Right lobe of liver (tissue), 6 donors: ENCODE data around the gene GATAD1. TPM values are rescaled to one million over a fixed set of nuclear protein-coding genes. Genes with fewer than 3 reads are reported as not detected.
"Not testable (repeated sequence)": the region's sequence is repeated elsewhere in the genome, so short reads cannot be mapped to it uniquely, and the experiment has no call there.

Source experiments
- ATAC-seq, 4 donors: fragments of 200-7000 bp; cut with Tn5 transposase; one replicate each; pipeline ENCODE4 v1.9.1; 2020; ENCODE audit warnings: mild to moderate bottlenecking in 4 of 4, moderate library complexity in 4 of 4
- DNase-seq, 3 donors: peaks; one replicate each; pipeline ENCODE4 v3.0.0-alpha.2; 2020
- H3K27ac ChIP-seq, 3 donors: fragments of 200-600 bp; one replicate each; pipeline ENCODE4 v1.8.0; 2022
- H3K27me3 ChIP-seq, 2 donors: fragments of 200-600 bp; one replicate each; pipeline ENCODE4 v1.8.0; 2022
- H3K36me3 ChIP-seq, 4 donors: fragments of 200-600 bp; sonication (generic) in 1 of 4; one replicate each; pipeline versions ENCODE4 v1.5.1 to v1.8.0; 2017 to 2022; ENCODE audit warnings: control low read depth in 1 of 4
- H3K4me1 ChIP-seq, 4 donors: fragments of 200-600 bp; sonication (generic) in 1 of 4; one replicate each; pipeline versions ENCODE4 v1.5.1 to v1.8.0; 2017 to 2022; ENCODE audit warnings: control low read depth in 1 of 4
- H3K4me3 ChIP-seq, 3 donors: fragments of 200-600 bp; one replicate each; pipeline ENCODE4 v1.8.0; 2022
- H3K9me3 ChIP-seq, 4 donors: fragments of 200-600 bp; sonication (generic) in 1 of 4; one replicate each; pipeline versions ENCODE4 v1.5.1 to v1.8.0; 2017 to 2022; ENCODE audit warnings: control low read depth in 1 of 4
- CTCF ChIP-seq, 4 donors: fragments of 200-600 bp in 3 of 4; fragments of 450-650 bp in 1 of 4; IDR thresholded peaks; one replicate each; pipeline versions ENCODE4 v1.5.1 to v1.8.0; 2016 to 2022; ENCODE audit warnings: antibody characterized with exemption in 4 of 4, mild to moderate bottlenecking in 2 of 4
- POLR2A ChIP-seq: fragments of 450-650 bp; IDR thresholded peaks from one replicate; pipeline ENCODE4 v1.6.1; 2017; ENCODE audit warnings: antibody characterized with exemption, mild to moderate bottlenecking
- WGBS: methylation state at CpG from one replicate; pipeline ENCODE4 v1.1.6; 2018; ENCODE audit warnings: low coverage, low lambda C conversion rate; ENCODE audit not compliant: insufficient coverage; ENCODE audit errors: missing lambda C conversion rate; 5-methylcytosine and 5-hydroxymethylcytosine counted together
- intact Hi-C, 2 donors: fragments of 100-400 bp; cut with DNase I; formaldehyde crosslinking; loops; one replicate each; pipeline versions ENCODE4 v1.11.2 to v1.14.1; 2022
- total RNA-seq, 6 experiments: library from RNA; depleted of rRNA in 2 of 6; stranded (reverse); fragments of >200 nt in 2 of 6; fragmentation: NEBNext Ultra II Directional in 3 of 6; extraction: Animal tissue kit (Norgen Biotek cat#: 25700) in 3 of 6; gene quantifications; one replicate each; pipeline versions ENCODE4 v1.1.0 to v1.2.4, GENCODE V29; 2016 to 2023
- donor health status: DM: no; HTN: yes; CAD: no.
- donor health status: DM: no; HTN: no; CAD: no.
- donor health status: DM: no; HTN: no; CAD: no.
- donor health status: DM: no; HTN: yes; CAD: no.
- donor health status: DM: no; HTN: yes; CAD: no.

GATAD1 gene
- total RNA-seq, 6 experiments from 2014 or later: 11.5 to 16.8 (median 14.0) TPM

DNA sequence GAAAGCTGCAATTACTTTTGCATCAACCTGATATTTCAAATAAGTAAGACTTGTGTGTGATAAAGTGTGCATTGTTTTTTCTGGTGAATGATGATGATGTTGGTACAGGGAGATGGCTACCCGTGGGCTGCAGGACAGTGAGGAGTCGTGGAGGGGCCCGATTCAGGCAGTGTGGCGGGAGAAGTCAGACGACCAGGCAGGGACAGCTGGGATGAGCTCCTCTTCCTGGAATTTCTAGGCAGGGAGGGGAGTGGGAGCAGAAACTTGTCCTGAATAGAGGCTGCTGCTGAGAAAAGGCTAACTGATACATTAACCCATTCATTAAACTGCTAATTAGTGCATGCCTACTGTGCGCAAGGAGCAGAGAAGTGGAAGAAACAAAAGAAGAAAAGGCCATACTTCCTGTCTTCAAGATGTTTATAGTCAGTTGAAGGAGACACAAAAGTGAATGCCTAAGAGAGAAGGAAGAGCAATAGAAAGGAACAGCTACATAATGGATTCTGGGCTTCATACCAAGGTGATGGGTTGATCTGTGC, 9.3 kb upstream of the GATAD1 start:
- WGBS: 77% methylated on average over 6 of the region's 6 CpGs
- ATAC-seq: no peak

DNA sequence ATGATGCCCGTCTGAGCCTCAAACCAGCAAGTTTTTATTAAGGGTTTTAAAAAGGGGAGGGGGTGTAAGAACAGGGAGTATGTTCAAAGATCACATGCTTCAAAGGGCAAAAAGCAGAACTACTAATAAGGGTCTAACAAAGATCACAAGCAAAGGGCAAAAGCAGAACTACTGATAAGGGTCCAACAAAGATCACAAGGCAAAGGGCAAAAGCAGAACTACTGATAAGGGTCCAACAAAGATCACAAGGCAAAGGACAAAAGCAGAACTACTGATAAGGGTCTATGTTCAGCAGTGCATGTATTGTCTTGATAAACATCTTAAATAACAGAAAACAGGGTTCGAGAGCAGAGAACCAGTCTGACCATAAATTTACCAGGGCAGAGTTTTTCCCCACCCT, 4.6 kb upstream of the GATAD1 start:
- intact Hi-C loops, H3K27me3 ChIP-seq, H3K36me3 ChIP-seq, ATAC-seq, H3K4me1 ChIP-seq, H3K9me3 ChIP-seq, H3K4me3 ChIP-seq, DNase-seq, H3K27ac ChIP-seq: not testable (repeated sequence)
- 92% methylated on average over 2 of the region's 2 CpGs for WGBS

More for the DNA sequence above, 9.3 kb upstream of the GATAD1 start:
- intact Hi-C loops: no loop called here
- TF ChIP-seq CTCF (IDR thresholded peaks at IDR 0.05) (no peak), POLR2A (no peak)
- Histone ChIP-seq H3K4me1 (no peaks in the 10 kb centered on the region), H3K36me3 (no peaks in the 10 kb centered on the region), H3K9me3 (no peaks in the 10 kb centered on the region), H3K4me3 (no peak overlapping the region), H3K27ac (no peak overlapping the region), H3K27me3 (no peaks in the 10 kb centered on the region)
- DNase-seq: no peak

GRCh38 chr7:92446869-92447344, 375 bp upstream of the GATAD1 start:
- no peak for ATAC-seq
- DNase-seq: no peak
- WGBS: 51% methylated on average over 21 of the region's 21 CpGs
- H3K9me3 ChIP-seq: no peaks in the 10 kb centered on the region
- peak overlapping the region in 1 of 3 donors; percentile 97 for H3K27ac ChIP-seq
- H3K4me1 ChIP-seq: peaks cover 0 to 5% (median 0%) of the 10 kb centered on the region in 4 donors
- intact Hi-C loops: no loop called here
- no peaks in the 10 kb centered on the region for H3K27me3 ChIP-seq
- peaks cover 0 to 24% (median 5%) of the 10 kb centered on the region in 4 donors for H3K36me3 ChIP-seq
- H3K4me3 ChIP-seq: peak overlapping the region; percentile 93 to 99 (median 97)
- TF ChIP-seq CTCF (IDR thresholded peaks at IDR 0.05): no peak
- no peak for TF ChIP-seq POLR2A

GRCh38 chr7:92448205-92448747, 994 bp downstream of the GATAD1 start:
- peaks cover 0 to 37% (median 7%) of the 10 kb centered on the region in 4 donors for H3K36me3 ChIP-seq
- H3K4me3 ChIP-seq: peak overlapping the region; percentile 93 to 99 (median 97)
- DNase-seq (peak in 2 of 3 donors; percentile 47 to 54), ATAC-seq (peak; percentile 37 to 52 (median 42))
- no peak for TF ChIP-seq POLR2A
- TF ChIP-seq CTCF (IDR thresholded peaks at IDR 0.05): peak; percentile 28 to 43 (median 38)
- peak overlapping the region; percentile 92 to 97 (median 96) for H3K27ac ChIP-seq
- H3K4me1 ChIP-seq: peaks cover 0 to 5% (median 0%) of the 10 kb centered on the region in 4 donors
- intact Hi-C loops: no loop called here
- WGBS: 2% methylated on average over 11 of the region's 11 CpGs
- no peaks in the 10 kb centered on the region for H3K27me3 ChIP-seq
- H3K9me3 ChIP-seq: no peaks in the 10 kb centered on the region

DNA sequence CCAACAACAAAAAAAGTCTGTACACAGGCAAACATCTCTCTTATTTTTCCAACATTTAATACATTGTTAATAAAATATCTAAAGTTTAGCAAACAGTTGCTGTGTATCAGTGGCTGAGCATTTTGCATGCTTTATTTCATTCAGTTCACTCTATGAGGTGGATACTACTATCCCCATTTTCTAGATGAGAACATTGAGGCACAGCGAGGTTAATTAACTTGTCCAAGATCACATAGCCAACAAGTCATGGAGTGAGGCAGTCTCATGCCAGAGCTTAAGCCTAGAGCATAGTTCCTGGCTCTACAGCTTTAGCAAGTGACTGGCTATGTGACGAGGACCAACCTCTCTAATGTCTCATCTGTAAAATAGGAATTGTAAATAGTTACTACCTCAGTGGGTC, 4.4 kb downstream of the GATAD1 start:
- whole genome bisulfite sequencing: 97% methylated on average over 2 of the region's 2 CpGs
- peaks cover 2 to 70% (median 20%) of the 10 kb centered on the region in 4 donors for H3K36me3 ChIP-seq
- no peak for ATAC-seq

More for the DNA sequence above, 4.4 kb downstream of the GATAD1 start:
- H3K27ac ChIP-seq: no peak overlapping the region
- no peaks in the 10 kb centered on the region for H3K27me3 ChIP-seq
- H3K9me3 ChIP-seq: no peaks in the 10 kb centered on the region
- TF ChIP-seq POLR2A (no peak), CTCF (IDR thresholded peaks at IDR 0.05) (no peak)
- peaks cover 0 to 5% (median 0%) of the 10 kb centered on the region in 4 donors for H3K4me1 ChIP-seq
- no peak overlapping the region for H3K4me3 ChIP-seq
- no peak for DNase-seq
- intact Hi-C loops: no loop called here
